ENCODE data around the gene KIAA0319L. TPM values are rescaled to one million over a fixed set of nuclear protein-coding genes. Genes with fewer than 3 reads are reported as not detected.

Gene KIAA0319L
- total RNA-seq, 2 donors from 2014 or later = 62.4 to 62.6 TPM

GRCh38 chr1:35561972-35562680, 4.9 kb upstream of the KIAA0319L start:
- Histone ChIP-seq H3K27ac (no peak overlapping the region), H3K4me3 (no peak overlapping the region), H3K36me3 (peaks cover 3% of the 10 kb centered on the region), H3K9me3 (no peaks in the 10 kb centered on the region), H3K4me1 (ENCODE audit: control insufficient read depth in 1 of 2, low read depth in 2 of 2) (peaks cover 6 to 29% of the 10 kb centered on the region in 2 donors), H3K27me3 (replicated peaks; ENCODE audit: insufficient read depth) (no peaks in the 10 kb centered on the region)
- no peak for DNase-seq (ENCODE audit: low spot score)
- ATAC-seq (ENCODE audit: insufficient number of reproducible peaks, low FRiP score, low read depth) = no peak
- no peak for TF ChIP-seq CTCF (IDR thresholded peaks at IDR 0.05)

- Histone ChIP-seq H3K27ac (no peak overlapping the region), H3K36me3 (peaks cover 3% of the 10 kb centered on the region), H3K4me3 (peak overlapping the region; percentile 52), H3K9me3 (no peaks in the 10 kb centered on the region), H3K4me1 (ENCODE audit: control insufficient read depth in 1 of 2, low read depth in 2 of 2) (peaks cover 6 to 32% of the 10 kb centered on the region in 2 donors), H3K27me3 (replicated peaks; ENCODE audit: insufficient read depth) (no peaks in the 10 kb centered on the region)
- DNase-seq (ENCODE audit: low spot score) = no peak
- no peak for TF ChIP-seq CTCF (IDR thresholded peaks at IDR 0.05)
- no peak for ATAC-seq (ENCODE audit: insufficient number of reproducible peaks, low FRiP score, low read depth)
These were observed 4.2 kb upstream of the KIAA0319L start for GRCh38 chr1:35561297-35561971.

- no peak for DNase-seq (ENCODE audit: low spot score)
- no peak for ATAC-seq (ENCODE audit: insufficient number of reproducible peaks, low FRiP score, low read depth)
- no peak for TF ChIP-seq CTCF (IDR thresholded peaks at IDR 0.05)
- no peaks in the 10 kb centered on the region for H3K9me3 ChIP-seq
- H3K27me3 ChIP-seq (replicated peaks; ENCODE audit: insufficient read depth) = no peaks in the 10 kb centered on the region
- no peaks in the 10 kb centered on the region for H3K36me3 ChIP-seq
- peaks cover 15 to 41% of the 10 kb centered on the region in 2 donors for H3K4me1 ChIP-seq (ENCODE audit: control insufficient read depth in 1 of 2, low read depth in 2 of 2)
- H3K27ac ChIP-seq = no peak overlapping the region
- peak overlapping the region; percentile 52 for H3K4me3 ChIP-seq
These were observed 3.3 kb upstream of the KIAA0319L start for GRCh38 chr1:35560256-35561225.

GRCh38 chr1:35559317-35559944, 2.2 kb upstream of the KIAA0319L start:
- H3K36me3 ChIP-seq = no peaks in the 10 kb centered on the region
- H3K27me3 ChIP-seq (replicated peaks; ENCODE audit: insufficient read depth) = no peaks in the 10 kb centered on the region
- DNase-seq (ENCODE audit: low spot score) (no peak), ATAC-seq (ENCODE audit: insufficient number of reproducible peaks, low FRiP score, low read depth) (no peak)
- no peaks in the 10 kb centered on the region for H3K9me3 ChIP-seq
- no peak overlapping the region for H3K4me3 ChIP-seq
- no peak for TF ChIP-seq CTCF (IDR thresholded peaks at IDR 0.05)
- H3K4me1 ChIP-seq (ENCODE audit: control insufficient read depth in 1 of 2, low read depth in 2 of 2) = peaks cover 20 to 52% of the 10 kb centered on the region in 2 donors
- no peak overlapping the region for H3K27ac ChIP-seq

Data from thoracic aorta (tissue), 2 donors.